NCI-H1694 treated with DMSO at 0.1 percent for 48 hours (cell line): ENCODE measurements around the gene EDA2R.

Experiments
- DNase-seq: peaks from one replicate; lab custom pipeline; 2025; lab: John Stamatoyannopoulos, UW

Gene EDA2R

DNA sequence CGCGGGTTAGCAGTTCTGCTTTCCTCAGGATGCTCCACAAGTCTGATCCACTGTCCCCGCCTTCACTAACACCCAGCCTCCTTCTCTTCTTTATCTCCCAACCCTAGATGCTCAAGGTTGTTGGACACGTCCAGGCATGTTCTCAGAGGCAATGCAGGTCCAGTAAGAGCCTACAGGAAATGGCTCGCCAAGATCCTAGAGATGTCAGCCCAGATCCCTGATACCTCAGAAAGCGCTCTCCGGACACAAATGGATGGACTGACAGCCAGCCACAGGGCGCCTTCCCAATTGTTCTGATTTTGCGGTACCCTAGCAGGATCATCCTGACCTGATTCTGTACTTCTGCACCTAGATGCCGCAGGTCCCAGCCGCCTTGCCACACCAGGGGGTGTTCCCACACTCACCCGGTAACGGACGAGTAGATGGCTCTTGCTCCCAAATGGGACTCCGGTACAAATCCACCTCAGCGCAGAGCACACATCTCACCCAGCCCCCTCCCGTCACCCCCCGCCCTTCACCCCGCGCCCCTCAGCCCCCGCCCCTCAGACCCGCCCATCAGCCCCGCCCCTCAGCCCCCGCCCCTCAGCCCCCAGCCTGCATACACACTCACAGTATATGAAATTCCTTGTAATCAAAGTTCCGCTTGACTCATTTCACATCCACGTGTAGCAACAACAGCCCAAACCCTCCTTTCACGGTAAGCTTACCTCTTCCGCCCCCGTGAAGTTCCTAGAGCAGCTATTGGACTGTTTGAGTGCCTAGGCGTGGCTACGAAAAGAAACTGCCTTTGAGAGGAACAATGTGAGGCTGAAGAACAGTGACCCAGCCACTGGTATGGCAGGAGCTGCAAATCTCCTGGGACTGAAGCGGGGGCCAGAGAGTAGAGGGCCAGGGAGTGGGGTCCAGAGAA lies at the start of gene EDA2R:
EDA2R (minus strand) TSS at position 488 of the 910 bp plus-strand sequence. CDS start 23,058 bp downstream, outside the sequence.
- DNase-seq, result no peak

GRCh38 chrX:66684196-66684595 lies 45.3 kb upstream of the EDA2R start:
- DNase-seq, result no peak

DNA sequence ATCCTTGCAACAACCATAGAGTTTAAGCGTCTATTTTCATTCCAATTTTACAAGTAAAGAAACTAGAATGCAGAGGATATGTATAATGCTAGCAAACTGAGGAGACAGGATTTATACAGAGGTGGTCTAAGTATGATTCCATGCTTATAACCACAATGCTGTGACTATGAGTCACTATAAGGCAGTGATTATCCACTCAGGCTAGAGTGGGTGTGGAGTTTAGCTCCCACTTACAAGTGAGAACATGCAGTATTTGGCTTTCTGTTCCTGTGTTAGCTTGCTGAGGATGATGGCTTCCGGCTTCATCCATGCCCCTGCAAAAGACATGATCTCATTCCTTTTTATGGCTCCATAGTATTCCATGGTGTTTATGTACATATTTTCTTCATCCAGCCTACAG lies 41.6 kb upstream of the EDA2R start:
- DNase-seq, result no peak

DNA sequence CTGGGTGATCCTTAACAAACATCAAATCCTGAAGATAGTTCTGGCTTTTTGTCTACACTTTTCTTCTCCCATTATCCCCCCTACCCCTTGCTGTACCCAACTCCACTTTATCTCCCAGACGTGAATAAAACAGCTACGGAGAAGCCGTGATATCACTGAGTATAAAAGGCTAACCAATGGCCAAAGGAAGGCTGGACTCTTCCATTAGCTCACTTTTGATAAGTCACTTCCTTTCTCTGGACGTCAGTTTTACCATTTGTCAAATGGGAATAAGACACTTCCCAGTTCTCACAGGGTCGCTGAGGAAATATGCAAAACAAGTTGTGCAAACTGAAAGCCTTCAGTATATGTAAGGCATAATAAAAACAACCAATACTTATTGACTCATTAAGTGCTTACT lies 38.6 kb upstream of the EDA2R start:
- no peak for DNase-seq

DNA sequence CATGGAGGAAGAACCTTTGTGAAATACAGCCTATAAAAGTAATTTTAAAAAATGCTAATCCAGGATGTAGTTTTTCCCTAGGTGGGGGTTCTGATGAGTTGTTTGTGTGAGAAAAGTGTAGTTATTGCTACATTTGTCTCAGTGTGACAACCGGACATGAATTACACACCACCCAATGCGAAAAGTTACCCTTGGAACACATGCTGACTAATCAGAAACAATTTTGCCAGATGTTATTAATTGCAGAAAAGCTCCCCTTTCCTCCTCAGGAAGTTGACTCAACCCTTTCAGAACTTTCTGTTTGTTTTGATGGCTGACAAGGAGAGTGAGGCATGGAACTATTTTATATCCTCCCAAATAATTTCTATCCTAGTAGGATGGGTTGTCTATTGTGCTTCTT lies 38.1 kb upstream of the EDA2R start:
- no peak for DNase-seq

GRCh38 chrX:66676413-66676812 lies 37.5 kb upstream of the EDA2R start:
- DNase-seq, result no peak

DNA sequence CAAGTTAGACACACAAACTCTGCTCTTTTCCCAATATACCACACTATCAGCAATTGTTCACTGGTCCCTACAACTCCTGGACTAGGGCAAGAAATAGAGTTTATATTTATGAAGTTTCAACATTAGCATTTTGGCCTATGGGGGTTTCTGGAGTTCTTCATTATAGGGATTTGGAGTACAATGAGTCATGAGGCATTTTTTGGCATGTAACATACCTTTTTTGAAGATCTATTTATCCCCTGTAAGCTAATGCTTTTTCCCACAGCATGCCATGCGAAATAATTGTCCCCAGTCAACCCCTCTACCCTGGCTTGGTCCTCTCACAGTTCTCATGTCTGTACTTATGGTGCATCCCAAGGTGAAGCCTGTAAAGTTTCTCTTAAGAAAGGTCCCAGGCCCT lies 36.7 kb upstream of the EDA2R start:
- no peak for DNase-seq

GRCh38 chrX:66674506-66674905 lies 35.6 kb upstream of the EDA2R start:
- no peak for DNase-seq

DNA sequence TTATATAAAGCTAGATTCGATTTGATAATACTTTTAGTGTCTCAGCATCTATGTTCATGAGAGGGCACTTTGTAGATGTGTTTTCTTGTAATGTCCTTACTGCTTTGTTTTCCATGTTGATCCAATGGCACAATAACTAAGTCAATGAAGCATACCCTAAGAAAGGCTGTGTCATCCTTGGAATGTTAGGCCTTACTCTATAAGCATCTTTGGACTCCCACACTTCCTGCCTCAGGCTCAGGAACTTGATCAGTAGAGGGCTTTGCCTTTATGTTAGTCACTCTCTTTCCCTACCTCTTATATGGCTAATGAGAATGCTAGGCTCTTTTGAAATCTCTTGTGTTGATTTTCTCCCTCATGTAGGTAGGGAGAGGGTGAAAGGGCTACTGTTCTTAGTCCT lies 33.2 kb upstream of the EDA2R start:
- DNase-seq, result no peak

DNA sequence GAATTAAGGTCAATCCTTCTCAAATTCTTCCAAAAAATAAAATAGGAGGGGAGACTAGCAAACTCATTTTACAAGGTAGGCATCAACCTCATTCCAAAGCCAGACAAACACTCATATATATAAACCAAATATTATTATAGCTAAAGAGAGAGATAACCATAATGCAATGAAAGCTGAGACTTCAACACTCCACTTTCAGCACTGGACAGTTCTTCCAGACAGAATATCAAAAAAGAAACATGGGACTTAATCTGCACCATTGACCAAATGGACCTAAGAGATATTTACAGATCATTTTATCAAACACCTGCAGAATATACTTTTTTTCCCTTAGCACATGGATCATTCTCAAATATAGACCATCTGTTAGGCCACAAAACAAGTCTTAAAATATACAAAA lies 15.5 kb upstream of the EDA2R start:
- no peak for DNase-seq

DNA sequence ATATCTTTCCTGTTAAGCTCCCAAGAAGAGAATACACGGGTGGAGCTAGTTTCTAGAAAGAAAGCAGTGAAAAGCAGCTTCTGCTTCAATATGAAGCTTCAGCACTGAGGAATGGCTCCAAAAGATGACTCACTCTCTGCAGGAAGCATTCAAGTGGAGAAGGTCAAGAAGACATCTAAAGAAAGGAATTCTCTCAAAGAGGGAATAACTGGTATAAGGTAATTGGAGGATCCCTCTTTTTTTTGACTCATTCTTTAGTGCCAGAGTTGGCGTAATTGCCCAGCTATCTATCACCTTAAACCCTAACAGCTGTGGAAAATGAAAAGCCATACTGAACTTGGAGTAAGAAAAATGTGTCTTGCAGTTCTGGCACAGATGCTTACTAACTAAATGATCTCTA lies 3.5 kb downstream of the EDA2R start:
- DNase-seq, result no peak

- DNase-seq, result no peak
Measured at GRCh38 chrX:66634272-66634671, 4.6 kb downstream of the EDA2R start.

- no peak for DNase-seq
Measured at GRCh38 chrX:66633541-66633940, 5.3 kb downstream of the EDA2R start.

GRCh38 chrX:66632981-66633380 lies 5.9 kb downstream of the EDA2R start:
- no peak for DNase-seq

DNA sequence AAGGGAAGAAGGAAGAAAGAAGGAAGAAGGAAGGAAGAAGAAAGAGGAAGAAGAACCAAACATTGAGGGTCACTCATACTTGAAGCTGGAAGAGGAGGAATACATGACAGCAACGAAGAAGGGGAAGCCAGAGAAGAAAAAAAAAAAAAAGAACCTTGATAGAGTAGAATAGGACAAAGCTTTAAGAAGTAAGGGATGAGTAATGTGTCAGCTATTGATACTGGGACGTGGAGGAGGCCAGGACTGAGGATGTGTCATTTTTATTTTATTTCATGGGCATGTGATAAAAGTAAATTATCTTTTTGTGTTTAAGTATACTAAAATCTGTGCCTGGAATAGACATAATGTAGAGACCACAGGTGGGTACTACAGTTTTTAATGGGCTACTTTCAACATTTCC lies 6.4 kb downstream of the EDA2R start:
- no peak for DNase-seq

DNA sequence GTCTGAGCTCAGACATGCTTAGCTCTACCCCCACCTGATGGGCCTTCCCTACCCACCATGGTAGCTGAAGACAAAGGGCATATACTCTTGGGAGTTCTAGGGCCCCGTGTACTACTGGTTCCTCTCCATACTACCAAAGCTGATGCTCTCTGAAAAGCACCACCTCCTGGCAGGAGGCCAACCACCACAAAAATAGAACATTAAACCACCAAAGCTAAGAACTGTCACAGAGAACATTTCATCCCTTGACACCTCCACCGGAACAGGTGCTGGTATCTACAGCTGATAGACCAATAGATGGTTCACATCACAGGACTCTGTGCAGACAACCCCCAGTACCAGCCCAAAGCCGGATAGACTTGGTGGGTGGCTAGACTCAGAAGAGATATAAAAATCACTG lies 13.4 kb downstream of the EDA2R start:
- DNase-seq, result no peak

DNA sequence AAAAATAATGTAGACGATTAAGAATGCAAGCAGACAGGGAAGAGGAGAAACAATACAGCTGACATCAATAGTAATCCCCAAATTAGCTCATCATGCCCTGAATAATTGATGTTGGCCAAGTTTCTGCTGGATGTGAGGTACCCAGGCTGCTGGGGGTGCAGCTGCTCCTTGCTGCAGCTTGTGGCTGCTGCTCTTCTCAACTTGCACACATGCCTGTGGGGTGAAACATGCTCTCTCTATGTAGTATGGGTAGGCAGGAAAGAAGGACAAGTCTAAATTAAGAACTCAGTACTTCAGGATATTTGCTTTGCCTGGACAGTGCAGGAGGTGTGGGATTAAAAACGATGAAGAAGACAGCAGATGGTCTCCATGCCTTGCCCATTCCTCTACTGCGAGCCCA lies 16.7 kb downstream of the EDA2R start:
- DNase-seq, result no peak

DNA sequence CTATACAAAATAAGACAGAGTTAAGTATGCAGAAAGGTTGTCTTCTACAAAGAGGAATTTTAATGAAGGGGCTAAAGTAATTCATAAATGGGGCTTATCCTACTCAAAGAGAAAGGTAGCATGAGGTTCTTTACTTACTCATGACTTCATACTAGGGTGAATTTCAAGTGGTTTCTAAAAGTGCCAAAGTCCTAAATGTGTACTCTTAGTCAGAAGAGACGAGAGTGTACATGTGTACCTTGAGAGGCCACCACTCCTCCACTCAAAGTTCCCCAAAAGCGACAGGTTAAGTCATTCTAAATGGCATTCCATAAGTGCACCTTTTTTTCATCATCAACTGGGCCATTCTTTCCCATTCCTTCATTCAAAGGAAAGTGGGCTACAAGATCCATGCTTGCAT lies 21.9 kb downstream of the EDA2R start:
- DNase-seq, result no peak

- DNase-seq, result no peak
Measured at GRCh38 chrX:66602381-66602938, 36.4 kb downstream of the EDA2R start.

DNA sequence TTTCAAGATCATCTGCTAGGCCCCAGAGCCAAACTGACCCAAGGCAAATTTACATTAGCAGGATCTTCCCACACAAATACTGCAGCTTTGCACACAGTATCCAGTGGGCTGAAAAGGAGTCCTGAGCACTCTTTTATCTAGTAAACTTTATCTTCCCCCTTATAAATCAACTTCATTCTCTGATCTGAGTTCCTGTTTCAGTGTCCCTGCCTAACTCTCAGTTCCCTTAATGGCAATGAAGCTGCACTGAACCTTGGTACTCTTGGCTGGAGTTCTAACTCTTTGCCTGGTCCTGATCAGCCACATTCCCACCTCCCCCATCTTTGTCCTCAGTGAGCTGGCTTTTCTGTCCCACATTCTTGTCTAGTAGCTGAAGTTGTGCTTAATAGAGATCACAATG lies 37.4 kb downstream of the EDA2R start:
- no peak for DNase-seq

GRCh38 chrX:66579219-66579618 lies 59.7 kb downstream of the EDA2R start:
- no peak for DNase-seq

- DNase-seq, result no peak
Measured at GRCh38 chrX:66553973-66554372, 84.9 kb downstream of the EDA2R start.

- DNase-seq, result no peak
Measured at GRCh38 chrX:66547847-66548369, 91.0 kb downstream of the EDA2R start.
